ENCODE data around the gene VARS2.

DNA sequence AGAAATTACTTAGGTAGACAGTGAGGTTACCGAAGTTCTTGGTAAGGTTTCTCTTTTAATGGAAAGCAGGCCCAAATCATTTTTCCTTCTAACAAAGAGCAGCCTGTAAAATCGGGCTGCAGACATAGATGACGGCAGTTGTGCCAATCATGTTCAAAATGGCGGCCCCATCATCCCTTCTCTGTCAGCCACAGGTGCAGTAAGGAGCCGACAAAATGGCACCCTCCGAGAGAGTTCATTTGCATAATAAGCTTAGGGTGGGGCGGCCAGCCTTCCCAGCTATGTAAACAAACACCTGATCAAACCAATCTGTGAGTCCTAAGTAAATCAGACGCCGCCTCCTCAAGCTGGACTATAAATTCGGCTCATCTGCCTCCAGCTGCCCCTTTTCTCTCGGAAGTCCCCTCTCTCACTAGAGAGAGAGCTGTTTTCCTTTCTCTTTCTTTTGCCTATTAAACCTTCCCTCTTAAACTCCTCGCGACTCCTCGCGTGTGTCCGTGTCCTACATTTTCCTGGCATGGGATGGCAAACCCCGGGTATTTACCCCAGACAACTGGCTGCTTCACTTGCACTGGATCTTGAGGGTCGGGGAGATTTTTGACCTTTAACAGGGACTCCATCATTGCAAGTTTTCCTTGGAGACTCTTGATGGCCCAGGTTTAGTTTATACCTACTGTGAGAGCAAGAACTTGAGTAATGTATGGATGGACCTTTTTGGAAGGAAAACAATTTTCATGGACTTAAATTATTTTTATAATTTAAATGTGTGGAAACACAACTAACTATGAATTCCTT, 38.6 kb upstream of the VARS2 start:
- TF ChIP-seq, protein P1, sequence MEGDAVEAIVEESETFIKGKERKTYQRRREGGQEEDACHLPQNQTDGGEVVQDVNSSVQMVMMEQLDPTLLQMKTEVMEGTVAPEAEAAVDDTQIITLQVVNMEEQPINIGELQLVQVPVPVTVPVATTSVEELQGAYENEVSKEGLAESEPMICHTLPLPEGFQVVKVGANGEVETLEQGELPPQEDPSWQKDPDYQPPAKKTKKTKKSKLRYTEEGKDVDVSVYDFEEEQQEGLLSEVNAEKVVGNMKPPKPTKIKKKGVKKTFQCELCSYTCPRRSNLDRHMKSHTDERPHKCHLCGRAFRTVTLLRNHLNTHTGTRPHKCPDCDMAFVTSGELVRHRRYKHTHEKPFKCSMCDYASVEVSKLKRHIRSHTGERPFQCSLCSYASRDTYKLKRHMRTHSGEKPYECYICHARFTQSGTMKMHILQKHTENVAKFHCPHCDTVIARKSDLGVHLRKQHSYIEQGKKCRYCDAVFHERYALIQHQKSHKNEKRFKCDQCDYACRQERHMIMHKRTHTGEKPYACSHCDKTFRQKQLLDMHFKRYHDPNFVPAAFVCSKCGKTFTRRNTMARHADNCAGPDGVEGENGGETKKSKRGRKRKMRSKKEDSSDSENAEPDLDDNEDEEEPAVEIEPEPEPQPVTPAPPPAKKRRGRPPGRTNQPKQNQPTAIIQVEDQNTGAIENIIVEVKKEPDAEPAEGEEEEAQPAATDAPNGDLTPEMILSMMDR (conservative IDR thresholded peaks at IDR 0.05) = no peak
- no peak for TF ChIP-seq EZH2 (IDR thresholded peaks at IDR 0.05; ENCODE audit: low read depth)

Measured in PC-9 (cell line).